Panc1 (cell line): Measurements from ENCODE around the gene TNPO3.

Experiments
- POLR2AphosphoS5 ChIP-seq: IDR thresholded peaks from 2 replicates; pipeline ENCODE4 v1.6.1; 2012; ENCODE audit warnings: mild to moderate bottlenecking, low read depth, low read length, moderate library complexity
- TF ChIP-seq, protein P1 (sequence below): fragments of 450-650 bp; IDR thresholded peaks from 2 replicates; pipeline ENCODE4 v1.5.1; 2017; ENCODE audit warnings: mild to moderate bottlenecking
- TF ChIP-seq, protein P2 (sequence below), 2 experiments: IDR thresholded peaks; 2 replicates each; pipeline ENCODE4 v1.6.1; 2011 to 2012; ENCODE audit warnings: low read depth in 2 of 2, control low read depth in 1 of 2, low read length in 1 of 2, mild to moderate bottlenecking in 1 of 2, moderate library complexity in 1 of 2; ENCODE audit not compliant: insufficient read depth in 1 of 2

DNA sequence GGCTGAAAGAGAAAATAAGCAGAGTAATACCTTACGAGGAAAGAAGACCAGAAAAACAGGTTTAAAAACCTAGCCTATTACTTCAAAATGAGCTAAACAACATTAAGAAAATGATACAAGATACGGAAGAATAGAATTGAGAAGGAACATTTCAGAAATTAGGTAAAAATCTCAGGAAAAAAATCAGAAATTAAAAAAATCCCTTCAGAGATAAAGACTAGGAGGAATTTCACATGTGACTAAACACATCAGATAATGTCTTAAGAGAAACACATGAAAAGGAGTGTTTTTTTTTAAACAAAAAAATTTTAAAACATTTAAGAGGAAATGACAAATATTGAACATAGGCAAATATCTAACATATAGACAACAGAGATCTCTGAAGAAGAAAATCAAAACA, 33.3 kb downstream of the TNPO3 start:
- TF ChIP-seq POLR2AphosphoS5 = no peak
- TF ChIP-seq, protein P1, sequence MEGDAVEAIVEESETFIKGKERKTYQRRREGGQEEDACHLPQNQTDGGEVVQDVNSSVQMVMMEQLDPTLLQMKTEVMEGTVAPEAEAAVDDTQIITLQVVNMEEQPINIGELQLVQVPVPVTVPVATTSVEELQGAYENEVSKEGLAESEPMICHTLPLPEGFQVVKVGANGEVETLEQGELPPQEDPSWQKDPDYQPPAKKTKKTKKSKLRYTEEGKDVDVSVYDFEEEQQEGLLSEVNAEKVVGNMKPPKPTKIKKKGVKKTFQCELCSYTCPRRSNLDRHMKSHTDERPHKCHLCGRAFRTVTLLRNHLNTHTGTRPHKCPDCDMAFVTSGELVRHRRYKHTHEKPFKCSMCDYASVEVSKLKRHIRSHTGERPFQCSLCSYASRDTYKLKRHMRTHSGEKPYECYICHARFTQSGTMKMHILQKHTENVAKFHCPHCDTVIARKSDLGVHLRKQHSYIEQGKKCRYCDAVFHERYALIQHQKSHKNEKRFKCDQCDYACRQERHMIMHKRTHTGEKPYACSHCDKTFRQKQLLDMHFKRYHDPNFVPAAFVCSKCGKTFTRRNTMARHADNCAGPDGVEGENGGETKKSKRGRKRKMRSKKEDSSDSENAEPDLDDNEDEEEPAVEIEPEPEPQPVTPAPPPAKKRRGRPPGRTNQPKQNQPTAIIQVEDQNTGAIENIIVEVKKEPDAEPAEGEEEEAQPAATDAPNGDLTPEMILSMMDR = no peak
- TF ChIP-seq, protein P2, sequence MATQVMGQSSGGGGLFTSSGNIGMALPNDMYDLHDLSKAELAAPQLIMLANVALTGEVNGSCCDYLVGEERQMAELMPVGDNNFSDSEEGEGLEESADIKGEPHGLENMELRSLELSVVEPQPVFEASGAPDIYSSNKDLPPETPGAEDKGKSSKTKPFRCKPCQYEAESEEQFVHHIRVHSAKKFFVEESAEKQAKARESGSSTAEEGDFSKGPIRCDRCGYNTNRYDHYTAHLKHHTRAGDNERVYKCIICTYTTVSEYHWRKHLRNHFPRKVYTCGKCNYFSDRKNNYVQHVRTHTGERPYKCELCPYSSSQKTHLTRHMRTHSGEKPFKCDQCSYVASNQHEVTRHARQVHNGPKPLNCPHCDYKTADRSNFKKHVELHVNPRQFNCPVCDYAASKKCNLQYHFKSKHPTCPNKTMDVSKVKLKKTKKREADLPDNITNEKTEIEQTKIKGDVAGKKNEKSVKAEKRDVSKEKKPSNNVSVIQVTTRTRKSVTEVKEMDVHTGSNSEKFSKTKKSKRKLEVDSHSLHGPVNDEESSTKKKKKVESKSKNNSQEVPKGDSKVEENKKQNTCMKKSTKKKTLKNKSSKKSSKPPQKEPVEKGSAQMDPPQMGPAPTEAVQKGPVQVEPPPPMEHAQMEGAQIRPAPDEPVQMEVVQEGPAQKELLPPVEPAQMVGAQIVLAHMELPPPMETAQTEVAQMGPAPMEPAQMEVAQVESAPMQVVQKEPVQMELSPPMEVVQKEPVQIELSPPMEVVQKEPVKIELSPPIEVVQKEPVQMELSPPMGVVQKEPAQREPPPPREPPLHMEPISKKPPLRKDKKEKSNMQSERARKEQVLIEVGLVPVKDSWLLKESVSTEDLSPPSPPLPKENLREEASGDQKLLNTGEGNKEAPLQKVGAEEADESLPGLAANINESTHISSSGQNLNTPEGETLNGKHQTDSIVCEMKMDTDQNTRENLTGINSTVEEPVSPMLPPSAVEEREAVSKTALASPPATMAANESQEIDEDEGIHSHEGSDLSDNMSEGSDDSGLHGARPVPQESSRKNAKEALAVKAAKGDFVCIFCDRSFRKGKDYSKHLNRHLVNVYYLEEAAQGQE (IDR thresholded peaks at IDR 0.05; ENCODE audit: insufficient read depth in 1 of 2, low read depth in 2 of 2, low read length in 1 of 2) = no peak
